ENCODE data around the gene NINJ2.

NINJ2 gene

DNA sequence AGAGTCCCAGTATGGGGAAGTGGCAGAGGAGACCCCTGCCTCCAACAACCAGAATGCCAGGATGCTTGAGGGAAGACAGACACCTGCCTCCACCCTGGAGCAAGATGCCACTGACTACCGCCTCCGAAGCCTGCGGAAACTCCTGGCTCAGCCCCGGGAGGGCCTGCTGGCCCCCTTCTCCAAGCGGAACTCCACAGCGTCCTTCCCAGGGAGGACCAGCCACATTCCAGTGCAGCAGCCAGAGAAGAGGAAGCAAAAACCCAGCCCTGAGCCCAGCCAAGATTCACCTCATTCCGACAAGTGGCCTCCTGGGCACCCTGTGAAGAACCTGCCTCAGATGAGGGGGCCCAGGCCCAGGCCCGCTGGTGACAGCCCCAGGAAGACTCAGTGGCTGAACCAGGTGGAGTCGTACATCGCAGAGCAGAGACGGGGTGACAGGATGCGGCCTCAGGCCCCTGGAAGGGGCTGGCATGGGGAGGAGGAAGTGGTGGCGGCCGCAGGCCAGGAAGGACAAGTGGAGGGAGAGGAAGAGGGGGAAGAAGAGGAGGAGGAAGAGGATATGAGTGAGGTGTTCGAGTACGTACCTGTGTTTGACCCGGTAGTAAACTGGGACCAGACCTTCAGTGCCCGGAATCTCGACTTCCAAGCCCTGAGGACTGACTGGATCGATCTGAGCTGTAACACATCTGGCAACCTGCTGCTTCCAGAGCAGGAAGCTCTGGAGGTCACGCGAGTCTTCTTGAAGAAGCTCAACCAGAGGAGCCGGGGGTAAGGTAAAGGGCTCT lies 109.8 kb downstream of the NINJ2 start:
- DNase-seq: peak in 1 of 58 donors; percentile 10

DNA sequence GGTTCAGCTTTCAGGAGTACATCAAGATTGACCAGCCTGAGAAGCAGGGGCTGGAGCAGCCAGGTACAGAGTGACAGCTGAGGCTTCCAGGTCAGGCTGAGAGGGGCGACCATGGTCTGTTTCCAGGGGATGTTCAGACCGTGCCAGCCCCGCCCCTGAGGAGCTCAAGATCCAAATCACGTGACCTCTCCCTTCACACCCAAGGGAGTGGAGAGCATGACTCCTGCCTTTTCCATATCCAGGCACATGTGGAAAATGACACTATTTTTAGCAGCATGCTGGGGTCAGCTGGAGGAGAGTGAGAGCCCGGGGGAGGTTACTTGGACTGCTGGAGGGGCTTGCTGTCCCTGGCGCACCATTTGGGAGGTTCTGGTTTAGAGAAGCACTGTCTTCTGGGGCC lies 110.8 kb downstream of the NINJ2 start:
- DNase-seq: no peak

DNA sequence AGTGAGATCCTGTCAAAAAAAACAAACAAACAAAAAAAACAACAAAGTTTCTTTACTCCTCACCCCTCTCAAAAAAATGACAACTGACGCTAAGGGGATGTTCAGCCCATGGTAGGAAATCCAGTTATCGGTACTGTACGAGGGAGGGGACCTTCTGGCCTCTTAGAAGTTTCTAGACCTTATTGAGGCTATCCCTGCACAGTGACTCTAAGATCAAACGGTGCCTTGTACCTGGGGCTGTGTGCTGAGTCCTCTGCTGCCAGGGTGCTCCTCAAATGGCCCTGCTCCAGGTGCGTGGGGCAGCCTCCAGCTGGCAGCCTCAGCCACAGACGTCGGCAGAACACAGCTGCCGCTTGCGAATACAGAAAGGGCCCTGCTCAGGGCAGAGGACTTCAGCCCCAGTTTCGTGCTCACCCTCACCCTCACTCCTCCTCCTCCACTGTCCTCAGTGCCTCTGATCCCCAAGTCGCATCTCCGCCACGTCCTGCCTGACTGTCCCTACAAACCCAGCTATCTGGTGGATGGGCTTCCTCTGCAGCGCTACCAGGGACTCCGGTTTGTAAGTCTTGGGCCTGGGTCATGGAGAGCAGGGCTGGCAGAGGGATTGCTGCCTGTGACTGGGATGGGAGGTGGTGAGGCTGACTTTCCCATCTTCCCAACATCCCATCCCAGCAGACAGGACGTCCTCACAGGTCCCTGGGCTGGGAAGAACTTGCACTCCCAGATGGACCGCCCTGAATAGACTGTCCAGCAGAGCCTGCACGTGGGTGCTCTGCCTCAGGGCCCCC lies 112.6 kb downstream of the NINJ2 start:
- no peak for DNase-seq

GRCh38 chr12:549476-550082 lies 113.7 kb downstream of the NINJ2 start:
- DNase-seq: no peak

GRCh38 chr12:547883-548470 lies 115.3 kb downstream of the NINJ2 start:
- no peak for DNase-seq

- peak in 48 of 58 donors; percentile 4 to 80 (median 44) for DNase-seq
These were observed 116.1 kb downstream of the NINJ2 start for GRCh38 chr12:546920-547845.

GRCh38 chr12:546265-546919 lies 116.9 kb downstream of the NINJ2 start:
- no peak for DNase-seq

- DNase-seq: no peak
These were observed 117.4 kb downstream of the NINJ2 start for GRCh38 chr12:545835-546234.

- no peak for DNase-seq
These were observed 118.2 kb downstream of the NINJ2 start for GRCh38 chr12:544941-545635.

DNA sequence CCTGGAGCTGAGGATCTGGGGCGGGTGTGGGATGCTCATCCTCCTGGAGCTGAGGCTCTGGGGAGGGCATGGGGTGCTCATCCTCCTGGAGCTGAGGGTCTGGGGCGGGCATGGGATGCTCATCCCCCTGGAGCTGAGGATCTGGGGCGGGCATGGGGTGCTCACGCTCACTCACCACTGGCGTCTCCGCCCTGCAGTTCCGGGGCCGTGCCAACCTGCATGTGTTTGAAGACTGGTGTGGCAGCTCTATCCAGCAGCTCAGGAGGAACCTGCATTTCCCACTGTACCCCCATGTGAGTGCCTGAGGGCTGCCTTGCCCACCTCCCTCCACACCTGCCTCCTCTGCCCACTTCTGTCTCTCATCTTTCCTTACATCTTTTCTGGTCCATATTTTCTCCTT lies 119.1 kb downstream of the NINJ2 start:
- no peak for DNase-seq

GRCh38 chr12:543114-543451 lies 120.2 kb downstream of the NINJ2 start:
- no peak for DNase-seq

DNA sequence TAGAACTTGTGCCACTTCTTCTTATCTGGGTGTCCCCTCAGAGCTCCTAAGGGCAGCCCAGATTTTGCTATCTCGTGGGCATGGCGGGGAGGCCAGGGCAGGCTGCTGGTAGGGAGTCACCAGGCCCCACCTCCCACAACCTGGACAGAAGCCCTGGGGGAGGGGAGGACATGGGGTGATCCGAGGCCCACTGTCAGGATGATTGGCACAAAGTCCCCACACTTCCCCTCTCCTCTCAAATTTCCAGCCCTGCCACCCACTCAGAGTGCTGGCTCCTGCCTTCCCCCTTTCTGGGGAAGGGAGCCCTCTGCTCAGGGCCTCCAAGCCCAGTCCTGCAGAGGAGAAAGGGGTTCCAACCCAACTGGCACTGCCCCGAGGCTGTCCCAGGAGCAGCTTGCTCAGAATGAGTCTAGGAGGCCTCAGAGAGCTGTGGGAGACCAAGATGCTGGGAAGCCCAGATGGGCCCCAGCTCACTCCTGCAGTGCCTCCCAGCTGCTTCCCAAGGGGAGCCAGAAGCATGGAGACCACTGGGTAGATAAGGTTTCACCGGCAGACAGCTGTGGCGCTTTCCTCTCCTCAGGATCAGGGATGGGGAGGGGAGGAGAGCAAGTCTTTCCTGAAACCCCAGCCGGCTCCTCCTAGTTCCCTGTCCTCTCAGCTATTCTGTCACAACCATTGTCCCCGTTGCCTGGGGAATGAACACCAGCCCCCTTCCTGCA lies 120.7 kb downstream of the NINJ2 start:
- DNase-seq: no peak

DNA sequence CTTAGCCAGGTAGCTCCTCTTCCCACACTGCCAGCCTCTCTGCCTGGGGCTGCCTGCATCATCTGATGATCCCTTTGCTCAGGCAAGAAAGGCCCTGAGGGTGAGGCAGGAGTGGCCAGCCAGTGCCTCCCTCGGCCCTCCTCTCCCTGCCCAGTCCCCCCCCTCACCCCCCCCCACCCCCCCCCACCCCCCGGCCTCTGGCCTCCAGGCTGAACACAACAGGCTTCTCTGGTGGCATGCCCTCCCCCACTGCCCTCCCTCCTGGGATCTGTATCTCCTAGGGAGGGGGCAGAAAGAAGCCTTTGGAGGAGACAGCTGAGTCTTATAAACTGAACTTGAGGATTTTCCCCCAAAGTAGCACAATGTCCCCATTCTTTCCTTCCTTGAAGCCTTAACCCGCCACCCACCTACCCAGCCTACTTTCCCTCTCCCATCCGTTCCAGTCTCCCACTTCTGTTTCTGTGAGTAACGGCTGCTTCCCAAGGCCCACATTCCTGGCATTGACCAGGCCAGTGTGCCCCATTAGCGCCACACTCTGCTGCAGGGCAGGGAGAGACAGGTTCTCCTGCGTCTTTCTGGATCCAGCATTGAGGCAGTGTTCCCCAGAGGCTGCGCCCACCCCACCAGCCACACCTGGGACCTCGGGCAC lies 121.4 kb downstream of the NINJ2 start:
- no peak for DNase-seq

GRCh38 chr12:539540-540310 lies 123.5 kb downstream of the NINJ2 start:
- DNase-seq: no peak

DNA sequence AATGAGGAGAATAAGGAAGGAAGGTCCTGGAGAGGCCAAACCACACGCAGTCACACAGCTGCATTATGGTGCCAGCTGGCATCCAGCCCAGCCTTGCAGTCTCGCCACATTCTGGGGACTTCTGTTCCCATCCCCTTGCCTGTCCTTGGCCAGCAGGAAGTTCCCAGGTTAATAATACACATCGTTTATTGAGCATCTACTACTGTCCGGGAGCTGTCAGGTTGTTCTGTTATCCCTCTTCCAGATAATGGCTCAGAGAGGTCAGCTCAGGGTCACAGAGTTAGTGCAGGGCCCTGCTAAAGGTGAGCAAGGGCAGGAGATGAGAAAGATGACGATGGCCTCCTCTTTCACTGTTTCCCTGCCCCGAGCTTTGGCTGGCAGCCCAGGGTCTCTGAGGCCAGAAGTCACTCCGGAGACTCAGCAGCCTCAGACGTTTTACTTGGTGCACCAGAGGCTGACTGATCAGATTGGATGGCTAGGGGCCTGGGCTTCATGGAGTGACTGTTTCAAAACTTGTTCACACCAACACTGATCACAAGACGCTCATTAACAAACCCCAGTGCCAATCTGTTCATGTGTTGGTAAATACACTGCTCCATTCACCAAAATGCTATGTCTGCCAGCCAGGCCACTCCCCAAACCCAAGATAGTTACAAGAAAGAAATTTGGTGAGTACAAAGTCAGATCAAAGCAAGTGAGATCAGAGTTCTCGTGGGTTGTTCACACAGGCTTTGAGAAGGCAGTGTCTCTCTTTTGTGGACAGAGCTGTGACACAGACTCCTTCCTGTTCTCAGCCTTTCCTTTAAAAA lies 124.3 kb downstream of the NINJ2 start:
- peak in 13 of 58 donors; percentile 6 to 37 (median 17) for DNase-seq

- DNase-seq: no peak
These were observed 125.5 kb downstream of the NINJ2 start for GRCh38 chr12:537772-538171.

DNA sequence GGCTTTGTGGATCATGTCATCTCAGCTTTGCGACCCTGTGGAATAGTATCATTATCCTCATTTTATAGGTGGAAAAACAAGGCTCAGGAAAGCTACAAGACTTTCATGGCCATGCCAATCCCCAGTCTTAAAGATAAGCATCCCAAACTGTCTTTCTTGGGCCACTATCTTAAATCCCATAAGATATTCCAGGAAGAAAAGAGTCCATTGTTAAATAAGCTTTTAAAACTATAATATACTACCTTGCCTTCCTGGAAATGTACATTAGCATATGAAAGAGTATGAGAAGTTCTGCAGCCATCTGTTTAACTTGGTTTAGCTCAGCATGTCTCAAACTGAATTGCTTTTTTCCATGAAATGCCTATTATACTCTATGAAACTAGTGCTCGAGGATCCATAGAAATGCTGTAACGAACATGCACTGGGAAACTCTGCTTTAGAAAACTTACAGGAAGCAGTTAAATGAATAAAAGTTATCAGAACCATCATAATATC lies 126.4 kb downstream of the NINJ2 start:
- DNase-seq: no peak

All from anterior cingulate cortex (tissue), 58 donors.